ENCODE results near the gene OBSCN.

OBSCN gene

GRCh38 chr1:228207851-228208821, at the start of gene OBSCN:
Gene OBSCN (plus strand): TSS chr1:228208044. CDS start chr1:228211784, 3,740 bp downstream.
- DNase-seq (ENCODE audit: low read depth in 2 of 2, low spot score in 1 of 2) = no peak

- DNase-seq (ENCODE audit: low read depth in 2 of 2, low spot score in 1 of 2) = no peak
Measured at GRCh38 chr1:228158151-228159007, 49.5 kb upstream of the OBSCN start.

- DNase-seq (ENCODE audit: low read depth in 2 of 2, low spot score in 1 of 2) = no peak
Measured at GRCh38 chr1:228159008-228159665, 48.7 kb upstream of the OBSCN start.

GRCh38 chr1:228160201-228160761, 47.6 kb upstream of the OBSCN start:
- DNase-seq (ENCODE audit: low read depth in 2 of 2, low spot score in 1 of 2) = no peak

GRCh38 chr1:228161362-228161761, 46.5 kb upstream of the OBSCN start:
- no peak for DNase-seq (ENCODE audit: low read depth in 2 of 2, low spot score in 1 of 2)

- DNase-seq (ENCODE audit: low read depth in 2 of 2, low spot score in 1 of 2) = no peak
Measured at GRCh38 chr1:228161866-228162265, 46.0 kb upstream of the OBSCN start.

GRCh38 chr1:228162286-228163006, 45.4 kb upstream of the OBSCN start:
- DNase-seq (ENCODE audit: low read depth in 2 of 2, low spot score in 1 of 2) = no peak

- DNase-seq (ENCODE audit: low read depth in 2 of 2, low spot score in 1 of 2) = no peak
Measured at GRCh38 chr1:228163007-228163753, 44.7 kb upstream of the OBSCN start.

GRCh38 chr1:228163776-228164519, 43.9 kb upstream of the OBSCN start:
- DNase-seq (ENCODE audit: low read depth in 2 of 2, low spot score in 1 of 2) = no peak

GRCh38 chr1:228164561-228165371, 43.1 kb upstream of the OBSCN start:
- DNase-seq (ENCODE audit: low read depth in 2 of 2, low spot score in 1 of 2) = no peak

GRCh38 chr1:228165372-228166169, 42.3 kb upstream of the OBSCN start, which contains the start of gene IBA57:
Gene IBA57 (plus strand): TSS chr1:228165804. CDS start chr1:228165817, 13 bp downstream.
- DNase-seq (ENCODE audit: low read depth in 2 of 2, low spot score in 1 of 2) = peak; percentile 98 to 99

GRCh38 chr1:228166170-228166936, 41.5 kb upstream of the OBSCN start:
- peak; percentile 17 to 24 for DNase-seq (ENCODE audit: low read depth in 2 of 2, low spot score in 1 of 2)

GRCh38 chr1:228168563-228169270, 39.1 kb upstream of the OBSCN start:
- no peak for DNase-seq (ENCODE audit: low read depth in 2 of 2, low spot score in 1 of 2)

- no peak for DNase-seq (ENCODE audit: low read depth in 2 of 2, low spot score in 1 of 2)
Measured at GRCh38 chr1:228169345-228169744, 38.5 kb upstream of the OBSCN start.

GRCh38 chr1:228170666-228171065, 37.2 kb upstream of the OBSCN start:
- no peak for DNase-seq (ENCODE audit: low read depth in 2 of 2, low spot score in 1 of 2)

Data from stimulated activated CD8-positive, alpha-beta memory T cell treated with anti-CD3 and anti-CD28 coated beads, Interleukin-4, amount 100 ng/mL, for 1 hour (primary cell).